NB4 (cell line): ENCODE results near the gene CCDC107.

Experiments
- CTCF ChIP-seq: IDR thresholded peaks from one replicate; pipeline ENCODE4 v1.5.1; 2012; ENCODE audit warnings: low read depth, low read length
- MYC ChIP-seq: IDR thresholded peaks from 2 replicates; pipeline ENCODE4 v1.6.1; 2011; ENCODE audit warnings: low read depth, low read length

DNA sequence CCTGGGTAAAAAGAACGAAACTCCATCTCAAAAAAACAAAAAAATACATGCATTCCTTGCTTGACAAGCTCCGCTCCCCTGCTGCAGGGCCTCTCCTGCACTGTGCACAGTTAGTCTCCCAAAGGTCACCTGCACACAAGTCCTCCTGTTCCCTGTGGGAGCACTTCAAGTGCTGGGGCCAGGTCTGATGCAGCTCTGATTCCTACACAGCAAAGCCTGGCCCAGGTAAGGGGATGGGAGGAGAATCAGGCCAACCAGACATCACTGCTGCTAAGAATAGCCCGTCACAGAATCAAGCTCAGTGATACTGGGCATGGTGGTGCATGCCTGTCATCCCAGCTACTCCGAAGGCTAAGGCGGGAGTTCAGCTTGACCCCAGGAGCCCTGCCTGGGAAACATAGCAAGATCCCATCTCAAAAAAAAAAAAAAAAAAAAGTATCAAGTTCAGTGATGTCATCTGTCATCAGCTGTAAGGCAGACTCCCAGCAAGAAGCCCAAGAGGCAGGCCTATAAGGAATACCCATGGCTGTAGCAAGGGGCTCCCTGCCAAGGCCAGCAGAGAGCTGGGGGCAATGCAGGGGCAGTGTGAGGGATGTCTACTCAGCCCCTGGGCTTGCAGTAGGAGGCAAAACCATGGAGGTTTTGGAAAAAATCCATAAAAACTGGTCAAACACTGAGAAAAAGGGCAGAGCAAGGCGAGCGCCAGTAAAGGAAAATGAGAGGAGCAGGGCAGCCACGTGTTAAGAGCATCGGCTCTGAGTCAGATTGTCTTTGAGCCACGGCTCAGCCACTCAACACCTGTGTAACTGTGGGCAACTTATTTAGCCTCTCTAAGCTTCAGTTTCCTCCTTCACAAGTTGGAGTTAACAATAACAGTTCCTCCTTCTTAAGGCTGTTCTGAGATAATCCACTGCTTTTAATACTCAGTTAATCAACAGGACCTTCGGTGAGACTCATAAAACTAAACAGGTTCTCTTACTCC lies 28.4 kb downstream of the CCDC107 start:
- no peak for TF ChIP-seq MYC
- no peak for TF ChIP-seq CTCF
